Neural cell (in vitro differentiated cells): ENCODE measurements around the gene ZBTB8A. TPM values are rescaled to one million over a fixed set of nuclear protein-coding genes. Genes with fewer than 3 reads are reported as not detected.

Source experiments
- polyA plus RNA-seq: library from polyadenylated mRNA; depleted of rRNA; stranded (reverse); fragments of >200 nt; gene quantifications from 2 replicates; pipeline ENCODE4 v1.2.3, GENCODE V29; 2014
- small RNA-seq, 3 experiments: library from RNA; depleted of rRNA; stranded (forward); fragments of <200 nt; gene quantifications; one replicate each; pipeline ENCODE3, GENCODE V24; 2012

ZBTB8A gene
- polyA plus RNA-seq, 1 donor from 2014 or later, result 10.1 TPM

Small RNAs within 50 kb of the gene (small RNA-seq; reads per million reads assigned to genes)
- gene RF00019, result 0 to 1.2 (median 0) reads per million in 3 experiments

Other genes with a start within 250 kb of the ZBTB8A start
- gene HDAC1, start 247.3 kb upstream of the ZBTB8A start, polyA plus RNA-seq, result 60.8 and 68.6 TPM in 2 replicates
- gene MARCKSL1, start 203.2 kb upstream of the ZBTB8A start, polyA plus RNA-seq, result 694 and 739 TPM in 2 replicates
- gene FAM229A, start 176.9 kb upstream of the ZBTB8A start, polyA plus RNA-seq, result 6.1 and 11.7 TPM in 2 replicates
- not detected in 2 replicates for gene TSSK3, start 176.9 kb upstream of the ZBTB8A start, polyA plus RNA-seq
- gene BSDC1, start 145.0 kb upstream of the ZBTB8A start, polyA plus RNA-seq, result 158 and 189 TPM in 2 replicates
- 4.4 and 5.0 TPM in 2 replicates for gene ZBTB8B, start 74.4 kb upstream of the ZBTB8A start, polyA plus RNA-seq
- gene ZBTB8OS, start 111.1 kb downstream of the ZBTB8A start, polyA plus RNA-seq, result 84.1 and 96.7 TPM in 2 replicates
- gene RBBP4, start 111.8 kb downstream of the ZBTB8A start, polyA plus RNA-seq, result 253 and 270 TPM in 2 replicates
- gene SYNC, start 163.3 kb downstream of the ZBTB8A start, polyA plus RNA-seq, result not detected in 2 replicates